ENCODE measurements around the gene SPATS2L. TPM values are rescaled to one million over a fixed set of nuclear protein-coding genes. Genes with fewer than 3 reads are reported as not detected.

Gene SPATS2L
- total and polyA plus RNA-seq, 2 experiments from 2014 or later = 118 to 154 TPM

GRCh38 chr2:200451511-200451910 lies 145.0 kb downstream of the SPATS2L start:
- Histone ChIP-seq H3K36me3 (ENCODE audit: insufficient read depth) (peaks cover 10% of the 10 kb centered on the region; the same call in 1 of the 2 replicates), H3K4me2 (no peak overlapping the region), H2AFZ (no peak overlapping the region), H3K79me2 (replicated peaks; ENCODE audit: insufficient read depth) (no peaks in the 10 kb centered on the region; the same call in none of the 2 replicates), H3K27me3 (ENCODE audit: insufficient read depth) (no peaks in the 10 kb centered on the region), H3F3A (replicated peaks; ENCODE audit: low read depth) (no peaks in the 10 kb centered on the region; the same call in 1 of the 2 replicates), H3K27ac (ENCODE audit: low read depth) (no peak overlapping the region), H3K9me2 (ENCODE audit: insufficient read depth) (no peaks in the 10 kb centered on the region), H3K4me1 (ENCODE audit: insufficient read depth) (peaks cover 7% of the 10 kb centered on the region), H4K20me1 (replicated peaks; ENCODE audit: insufficient read depth) (peaks cover 6% of the 10 kb centered on the region; the same call in 1 of the 2 replicates), H3K4me3 (no peak overlapping the region)
- TF ChIP-seq POLR2AphosphoS5 (IDR thresholded peaks at IDR 0.05; ENCODE audit: low read depth) (no peak), ZNF462 (CRISPR knock-in tag; IDR thresholded peaks at IDR 0.05) (no peak), ZNF331 (CRISPR knock-in tag; IDR thresholded peaks at IDR 0.05; ENCODE audit: low read depth) (no peak), STAT1 (IDR thresholded peaks at IDR 0.05; ENCODE audit: unreplicated experiment) (no peak), REST (IDR thresholded peaks at IDR 0.05; ENCODE audit: unreplicated experiment) (no peak), CREB1 (CRISPR knock-in tag; IDR thresholded peaks at IDR 0.05; ENCODE audit: low read depth) (no peak), EZH2phosphoT487 (IDR thresholded peaks at IDR 0.05; ENCODE audit: unreplicated experiment) (no peak), NANOG (IDR thresholded peaks at IDR 0.05; ENCODE audit: borderline replicate concordance) (no peak), ETS1 (IDR thresholded peaks at IDR 0.05) (no peak), EZH2 (IDR thresholded peaks at IDR 0.05; ENCODE audit: low read depth, unreplicated experiment) (no peak), JUNB (IDR thresholded peaks at IDR 0.05; ENCODE audit: unreplicated experiment) (no peak), ZNF114 (CRISPR knock-in tag; IDR thresholded peaks at IDR 0.05) (no peak)
- TF ChIP-seq, protein P1, sequence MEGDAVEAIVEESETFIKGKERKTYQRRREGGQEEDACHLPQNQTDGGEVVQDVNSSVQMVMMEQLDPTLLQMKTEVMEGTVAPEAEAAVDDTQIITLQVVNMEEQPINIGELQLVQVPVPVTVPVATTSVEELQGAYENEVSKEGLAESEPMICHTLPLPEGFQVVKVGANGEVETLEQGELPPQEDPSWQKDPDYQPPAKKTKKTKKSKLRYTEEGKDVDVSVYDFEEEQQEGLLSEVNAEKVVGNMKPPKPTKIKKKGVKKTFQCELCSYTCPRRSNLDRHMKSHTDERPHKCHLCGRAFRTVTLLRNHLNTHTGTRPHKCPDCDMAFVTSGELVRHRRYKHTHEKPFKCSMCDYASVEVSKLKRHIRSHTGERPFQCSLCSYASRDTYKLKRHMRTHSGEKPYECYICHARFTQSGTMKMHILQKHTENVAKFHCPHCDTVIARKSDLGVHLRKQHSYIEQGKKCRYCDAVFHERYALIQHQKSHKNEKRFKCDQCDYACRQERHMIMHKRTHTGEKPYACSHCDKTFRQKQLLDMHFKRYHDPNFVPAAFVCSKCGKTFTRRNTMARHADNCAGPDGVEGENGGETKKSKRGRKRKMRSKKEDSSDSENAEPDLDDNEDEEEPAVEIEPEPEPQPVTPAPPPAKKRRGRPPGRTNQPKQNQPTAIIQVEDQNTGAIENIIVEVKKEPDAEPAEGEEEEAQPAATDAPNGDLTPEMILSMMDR (conservative IDR thresholded peaks at IDR 0.05; ENCODE audit: low read depth in 2 of 2) = no peak
- H3K27me3 Mint-ChIP-seq (ENCODE audit: insufficient read depth, low read depth, poor library complexity) = peaks cover 7% of the 10 kb centered on the region
- no peak for ATAC-seq
- H3K4me3 Mint-ChIP-seq = no peak overlapping the region
- H3K36me3 Mint-ChIP-seq (ENCODE audit: low read depth) = peaks cover 50% of the 10 kb centered on the region
- no peak for DNase-seq (ENCODE audit: low spot score)
- no peaks in the 10 kb centered on the region for H3K9me3 Mint-ChIP-seq
- H3K27ac Mint-ChIP-seq = no peak overlapping the region
- H3K4me1 Mint-ChIP-seq = peaks cover 16% of the 10 kb centered on the region

All from GM23338 (cell line).